Esophagus mucosa (tissue), 1 donor: ENCODE measurements around the gene SCGB3A2. TPM values are rescaled to one million over a fixed set of nuclear protein-coding genes. Genes with fewer than 3 reads are reported as not detected.

Experiments
- ATAC-seq: fragments of 200-7000 bp; cut with Tn5 transposase; one replicate; pipeline ENCODE4 v1.9.1; 2020
- total RNA-seq: library from RNA; stranded (reverse); gene quantifications from one replicate; pipeline ENCODE4 v1.2.4, GENCODE V29; 2023
- donor health status: DM: yes; HTN: yes; CAD: no.

The SCGB3A2 gene
- total RNA-seq, result not detected

GRCh38 chr5:147878066-147878759, at the start of gene SCGB3A2:
SCGB3A2 (plus strand) TSS chr5:147878711; CDS start chr5:147878804, 93 bp downstream.
- no peak for ATAC-seq

- no peak for ATAC-seq
Observed at GRCh38 chr5:147830035-147830434, 48.5 kb upstream of the SCGB3A2 start.

- no peak for ATAC-seq
Observed at GRCh38 chr5:147831465-147831864, 47.0 kb upstream of the SCGB3A2 start, which contains the start of gene SPINK1. SPINK1 (minus strand) TSS chr5:147831671; CDS start chr5:147831577, 94 bp downstream.

DNA sequence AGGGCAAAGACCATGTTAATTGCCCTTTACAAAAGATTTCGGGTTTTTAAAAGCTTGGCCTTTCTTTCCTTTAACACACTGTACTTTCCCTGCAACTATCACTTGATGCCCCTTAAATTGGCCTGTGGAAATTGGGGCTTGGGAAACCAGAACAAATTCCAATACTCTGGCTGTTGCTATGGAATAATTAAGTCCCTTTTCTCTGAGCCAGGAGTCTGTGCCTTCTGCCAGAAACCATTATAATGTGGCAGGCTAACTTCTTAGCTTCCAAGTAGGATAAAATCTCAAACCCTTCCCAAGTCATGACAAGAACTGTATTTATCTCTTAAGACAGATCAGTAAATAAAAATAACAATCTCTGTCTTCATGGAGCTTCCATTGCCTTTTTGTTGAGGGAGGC, 46.0 kb upstream of the SCGB3A2 start:
- ATAC-seq, result no peak

GRCh38 chr5:147835386-147835798, 43.1 kb upstream of the SCGB3A2 start:
- ATAC-seq, result peak; percentile 71

GRCh38 chr5:147836439-147836838, 42.1 kb upstream of the SCGB3A2 start:
- no peak for ATAC-seq

DNA sequence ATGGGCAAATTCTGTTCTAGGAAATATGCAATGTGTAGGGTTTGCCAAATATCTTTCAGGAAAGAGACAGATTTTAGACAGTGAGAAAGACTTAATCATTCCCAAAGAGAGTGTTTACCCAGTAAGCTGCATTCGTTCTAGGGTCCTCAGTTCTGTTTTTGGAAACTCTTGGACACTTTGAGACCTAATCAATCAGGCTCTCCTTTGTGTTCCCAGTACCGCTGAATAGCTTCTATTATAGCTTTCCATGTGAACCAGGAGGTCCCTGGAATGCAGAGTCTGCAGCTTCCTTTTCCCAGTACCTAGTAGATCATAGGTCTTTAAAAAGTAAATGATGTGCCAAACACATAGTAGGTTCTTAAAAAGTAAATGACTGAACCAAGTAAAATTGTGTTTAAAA, 35.6 kb upstream of the SCGB3A2 start:
- no peak for ATAC-seq

GRCh38 chr5:147844846-147845245, 33.7 kb upstream of the SCGB3A2 start:
- no peak for ATAC-seq

DNA sequence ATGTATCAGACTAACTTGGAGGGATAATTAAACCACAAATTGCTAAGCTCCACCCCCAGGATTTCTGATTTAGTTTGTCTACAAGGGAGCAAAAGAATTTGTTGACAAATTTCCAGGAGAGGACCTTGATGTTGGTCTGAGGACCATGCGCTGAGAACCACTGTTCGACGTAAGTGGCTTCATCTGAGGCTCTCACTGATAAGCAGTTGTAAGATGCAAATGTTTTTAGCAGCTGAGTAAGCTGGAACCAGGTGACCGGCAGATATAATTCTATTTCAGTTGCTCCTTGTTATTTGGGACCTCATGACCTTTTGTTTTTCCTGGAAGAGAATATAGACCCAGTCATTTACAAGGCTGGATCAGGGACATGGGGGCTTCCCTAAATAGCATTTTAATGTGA, 32.9 kb upstream of the SCGB3A2 start:
- no peak for ATAC-seq

DNA sequence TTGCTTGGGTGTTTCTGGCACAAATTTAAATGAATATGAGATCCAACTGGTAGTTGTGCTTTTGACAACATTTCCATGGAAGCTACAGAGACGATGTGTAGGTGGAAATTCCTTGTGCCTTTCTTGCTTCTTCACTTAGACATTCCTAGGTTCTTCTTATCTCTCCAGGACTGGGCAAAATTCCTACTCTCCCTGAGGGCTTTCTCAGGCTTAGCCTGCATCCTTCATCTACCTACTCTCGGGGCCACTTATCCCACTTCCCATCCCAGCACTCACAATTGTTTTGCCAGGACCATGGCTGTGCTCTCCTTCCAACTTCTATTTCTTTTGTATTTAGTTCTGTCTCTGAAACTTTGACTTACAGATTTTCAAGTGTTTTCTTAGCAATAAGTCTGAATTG, 29.3 kb upstream of the SCGB3A2 start:
- ATAC-seq, result no peak

DNA sequence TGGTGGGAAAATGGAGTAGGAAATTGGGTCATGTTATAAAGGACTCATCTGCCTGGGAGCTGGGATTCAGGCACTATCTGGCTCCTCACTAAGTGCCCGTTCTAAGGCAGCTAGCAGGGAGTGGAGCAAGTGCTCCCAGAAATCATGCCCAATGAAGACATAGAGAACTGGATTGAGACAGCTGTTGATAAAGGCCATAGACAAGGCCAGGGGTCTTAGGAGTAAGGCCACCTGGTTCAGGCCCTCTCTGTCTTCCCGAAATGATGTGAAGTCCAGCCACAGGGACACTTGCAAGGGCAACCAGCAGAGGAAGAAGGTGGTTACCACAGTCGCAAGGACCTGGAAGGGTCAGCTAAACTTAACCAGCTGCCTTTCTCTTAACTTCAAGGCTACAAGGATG, 26.9 kb upstream of the SCGB3A2 start:
- no peak for ATAC-seq

GRCh38 chr5:147852365-147852764, 26.1 kb upstream of the SCGB3A2 start:
- ATAC-seq, result no peak

DNA sequence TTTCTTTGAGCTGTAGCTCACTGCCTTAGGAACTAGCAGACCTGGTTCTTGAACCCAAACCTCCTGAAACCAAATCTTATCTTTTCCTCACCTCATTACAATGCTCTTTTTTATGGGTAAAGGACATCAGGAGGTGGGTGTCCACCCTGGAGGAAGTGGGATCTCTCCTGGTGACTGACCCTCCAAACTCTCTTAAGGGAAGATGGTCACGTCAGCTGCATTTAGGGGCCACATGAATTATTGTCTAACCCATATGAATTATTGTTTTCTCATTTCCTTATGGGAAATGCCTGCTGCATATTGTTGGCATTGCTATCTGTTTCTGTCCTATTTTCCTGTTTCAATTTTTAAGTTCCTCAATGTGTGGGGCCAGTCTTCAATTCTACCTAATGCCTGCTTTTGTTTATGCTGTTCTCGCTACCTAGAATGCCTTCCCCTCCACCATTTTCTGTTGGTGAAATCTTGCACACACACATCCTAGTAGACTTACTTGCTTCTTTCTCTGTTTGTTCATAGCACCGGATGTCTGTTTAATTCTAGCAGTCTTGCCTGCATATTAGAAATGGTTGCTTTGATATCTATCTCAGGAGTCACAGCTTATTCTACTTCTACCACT, 25.0 kb upstream of the SCGB3A2 start:
- ATAC-seq, result no peak

- ATAC-seq, result no peak
Observed at GRCh38 chr5:147854331-147854730, 24.2 kb upstream of the SCGB3A2 start.

GRCh38 chr5:147854894-147855773, 23.4 kb upstream of the SCGB3A2 start:
- ATAC-seq, result no peak

GRCh38 chr5:147855774-147856069, 22.8 kb upstream of the SCGB3A2 start:
- no peak for ATAC-seq

- ATAC-seq, result no peak
Observed at GRCh38 chr5:147856801-147857200, 21.7 kb upstream of the SCGB3A2 start.

GRCh38 chr5:147857302-147858129, 21.0 kb upstream of the SCGB3A2 start:
- ATAC-seq, result peak; percentile 66

DNA sequence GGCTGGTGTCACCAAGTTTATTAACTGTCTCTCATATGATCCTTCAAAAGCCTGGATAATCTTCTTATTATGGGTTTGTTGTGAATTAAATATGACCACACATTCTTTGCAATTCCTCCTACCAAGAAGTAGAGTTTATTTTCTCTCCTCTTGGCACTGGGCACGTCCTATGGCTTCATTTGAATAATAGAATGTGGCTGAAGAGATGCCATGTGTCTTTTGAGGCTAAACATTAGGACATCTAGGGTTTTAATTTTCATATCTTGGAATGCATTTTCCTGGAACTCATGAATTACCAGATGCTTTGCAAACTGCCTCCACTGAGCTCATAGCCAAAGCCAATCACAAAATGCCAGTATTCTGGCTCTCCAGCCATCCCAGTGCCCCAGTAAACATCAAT, 19.9 kb upstream of the SCGB3A2 start:
- no peak for ATAC-seq

GRCh38 chr5:147859962-147860640, 18.4 kb upstream of the SCGB3A2 start:
- no peak for ATAC-seq

DNA sequence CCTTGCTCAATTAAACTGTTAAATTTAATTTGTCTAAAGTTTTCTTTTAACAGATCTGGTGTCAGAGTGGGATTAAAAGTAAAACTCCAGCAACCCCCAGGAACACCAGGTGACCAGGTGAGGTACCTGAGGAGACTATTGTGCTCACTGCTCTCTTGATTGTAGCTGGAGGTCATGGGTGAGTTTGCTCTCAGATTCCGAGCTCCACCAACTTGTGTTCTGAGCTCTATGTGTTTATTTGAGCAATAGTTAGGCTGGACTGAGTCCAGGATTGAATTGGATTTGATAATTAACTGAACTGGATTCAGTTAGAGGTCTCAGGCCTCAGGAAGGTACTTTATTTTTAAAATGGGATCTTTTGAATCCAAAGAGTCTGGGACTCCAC, 17.9 kb upstream of the SCGB3A2 start:
- no peak for ATAC-seq
